ENCODE measurements around the gene CLIP3.
"Not testable (repeated sequence)": the region's sequence is repeated elsewhere in the genome, so short reads cannot be mapped to it uniquely, and the experiment has no call there.

CLIP3 gene

DNA sequence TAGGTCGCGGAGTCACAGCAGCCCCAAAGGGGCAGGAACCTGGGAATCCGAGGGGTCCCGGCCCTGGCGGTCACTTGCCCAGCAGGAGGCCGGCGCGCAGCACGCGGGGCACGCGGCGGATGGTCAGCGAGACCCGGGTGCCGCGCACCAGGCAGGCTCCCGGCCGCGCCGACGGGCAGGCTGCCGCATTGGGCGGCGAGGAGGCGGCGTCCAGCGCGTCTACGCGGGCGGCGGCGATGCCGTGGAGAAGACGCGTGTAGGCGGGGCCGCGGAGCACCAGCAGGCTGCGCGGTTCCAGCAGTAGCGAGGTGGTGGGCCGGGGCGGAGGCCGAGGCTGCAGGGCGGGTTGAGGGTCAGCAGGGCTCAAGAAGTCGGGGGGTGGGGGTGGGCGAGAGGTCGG, 23.5 kb downstream of the CLIP3 start:
- DNase-seq (ENCODE audit: low read depth), result peak; percentile 72

DNA sequence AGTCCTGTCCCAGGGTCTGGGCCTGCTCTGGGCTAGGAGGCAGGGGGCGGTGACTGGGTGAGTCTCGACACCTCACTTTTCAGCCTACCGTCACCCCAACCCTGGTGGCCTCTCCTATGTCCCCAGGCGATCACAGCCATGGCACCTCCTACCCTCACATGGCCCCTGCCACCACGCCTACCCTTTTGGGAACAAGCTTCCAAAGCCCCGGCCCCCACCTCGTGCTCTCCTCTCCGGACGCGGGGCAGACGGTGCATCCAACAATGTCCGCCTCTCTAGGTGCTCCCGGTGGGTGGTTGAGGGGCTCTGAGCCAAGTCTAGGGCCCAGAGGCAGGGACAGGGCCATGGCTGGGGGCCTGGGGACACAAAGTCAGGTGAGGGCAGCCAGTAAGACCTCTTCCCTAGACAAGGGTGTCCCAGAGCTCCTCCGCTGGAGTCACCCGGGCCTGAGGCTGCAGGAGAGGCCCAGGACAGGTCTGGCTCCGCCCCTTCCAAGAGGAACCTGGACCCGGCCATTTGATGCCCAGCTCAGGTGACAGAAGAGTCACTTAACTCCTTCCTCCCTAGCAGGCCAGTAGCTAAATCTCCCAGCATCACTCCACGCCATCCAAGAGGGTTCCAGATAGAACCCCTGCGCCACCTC, 24.2 kb downstream of the CLIP3 start, which contains the start of gene SYNE4:
Gene SYNE4 (minus strand): TSS at position 478 of the 643 bp plus-strand sequence. CDS start 132 bp downstream, at position 346.
- no peak for DNase-seq (ENCODE audit: low read depth)

DNA sequence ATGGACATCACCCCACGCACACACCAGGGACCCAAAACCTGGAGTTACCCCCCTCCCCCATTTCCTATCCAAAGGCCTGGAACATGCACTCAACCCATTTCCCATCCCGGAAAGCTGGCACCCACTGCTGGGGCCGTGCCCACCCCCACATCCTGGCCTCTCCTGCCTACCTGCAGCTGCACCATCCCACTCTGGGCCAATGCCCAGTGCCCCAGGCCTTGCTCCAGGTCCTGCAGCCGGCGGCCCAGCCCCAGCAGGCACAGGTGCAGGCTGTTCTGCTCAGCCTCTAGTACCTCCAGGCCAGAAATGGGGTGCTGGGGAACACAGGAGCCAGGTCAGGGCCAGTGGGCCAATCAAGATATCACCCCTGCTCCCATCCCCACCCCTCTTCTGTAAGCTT, 25.7 kb downstream of the CLIP3 start:
- no peak for DNase-seq (ENCODE audit: low read depth)

DNA sequence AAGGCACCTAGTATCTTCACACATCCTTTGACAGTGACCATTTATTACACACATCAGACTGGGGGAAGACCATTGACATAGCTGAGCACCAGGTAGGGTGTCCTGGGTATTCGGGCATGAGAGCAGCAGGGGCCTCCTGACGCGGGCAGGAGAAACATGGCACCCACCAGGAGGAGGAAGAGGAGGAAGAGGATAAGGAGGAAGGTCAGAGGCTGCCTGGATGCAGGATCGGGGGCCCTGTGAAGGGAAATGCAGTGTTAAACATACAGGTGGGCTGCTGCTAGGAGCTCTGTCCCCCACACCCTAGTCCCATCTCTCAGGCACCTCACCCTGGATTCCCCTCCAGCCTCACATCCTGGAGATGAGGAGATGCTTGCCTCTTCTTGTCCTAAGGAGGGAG, 29.4 kb downstream of the CLIP3 start:
- DNase-seq (ENCODE audit: low read depth), result no peak

DNA sequence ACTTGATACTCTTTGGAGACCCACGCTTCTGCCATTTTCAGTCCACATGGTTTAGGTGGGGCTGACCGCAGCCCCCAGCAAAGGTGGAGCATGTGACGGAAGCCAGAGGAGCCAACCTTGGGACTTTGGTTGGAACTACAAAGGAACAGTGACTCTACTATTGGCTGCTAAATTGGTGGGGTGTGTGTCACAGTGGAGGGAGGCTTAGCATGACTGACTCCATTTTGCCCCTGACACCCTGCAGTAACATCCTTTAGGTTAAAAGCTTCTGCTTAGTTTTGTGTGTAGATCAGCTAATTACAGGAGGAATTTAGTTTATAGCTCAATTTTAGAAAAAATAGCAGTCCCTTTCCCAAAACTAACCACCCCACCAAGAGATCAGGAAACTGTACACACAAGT, 31.1 kb downstream of the CLIP3 start:
- no peak for DNase-seq (ENCODE audit: low read depth)

DNA sequence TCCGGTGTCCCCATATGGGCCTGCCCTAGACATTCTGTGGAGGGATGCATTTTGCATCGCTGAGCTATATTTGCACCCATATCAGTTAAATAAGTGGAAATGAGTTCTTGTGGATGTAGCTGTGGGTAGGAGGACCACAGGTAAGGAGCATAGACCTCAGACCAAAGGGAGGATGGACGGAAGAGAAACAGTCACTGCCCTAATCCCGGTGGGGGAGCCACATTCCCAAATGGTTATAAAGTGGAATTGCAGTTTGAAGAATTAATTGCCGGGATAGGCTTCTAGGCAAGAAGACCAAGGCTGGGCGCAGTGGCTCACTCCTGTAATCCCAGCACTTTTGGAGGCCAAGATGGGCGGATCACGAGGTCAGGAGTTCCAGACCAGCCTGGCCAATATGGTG, 35.9 kb downstream of the CLIP3 start:
- DNase-seq (ENCODE audit: low read depth), result no peak

DNA sequence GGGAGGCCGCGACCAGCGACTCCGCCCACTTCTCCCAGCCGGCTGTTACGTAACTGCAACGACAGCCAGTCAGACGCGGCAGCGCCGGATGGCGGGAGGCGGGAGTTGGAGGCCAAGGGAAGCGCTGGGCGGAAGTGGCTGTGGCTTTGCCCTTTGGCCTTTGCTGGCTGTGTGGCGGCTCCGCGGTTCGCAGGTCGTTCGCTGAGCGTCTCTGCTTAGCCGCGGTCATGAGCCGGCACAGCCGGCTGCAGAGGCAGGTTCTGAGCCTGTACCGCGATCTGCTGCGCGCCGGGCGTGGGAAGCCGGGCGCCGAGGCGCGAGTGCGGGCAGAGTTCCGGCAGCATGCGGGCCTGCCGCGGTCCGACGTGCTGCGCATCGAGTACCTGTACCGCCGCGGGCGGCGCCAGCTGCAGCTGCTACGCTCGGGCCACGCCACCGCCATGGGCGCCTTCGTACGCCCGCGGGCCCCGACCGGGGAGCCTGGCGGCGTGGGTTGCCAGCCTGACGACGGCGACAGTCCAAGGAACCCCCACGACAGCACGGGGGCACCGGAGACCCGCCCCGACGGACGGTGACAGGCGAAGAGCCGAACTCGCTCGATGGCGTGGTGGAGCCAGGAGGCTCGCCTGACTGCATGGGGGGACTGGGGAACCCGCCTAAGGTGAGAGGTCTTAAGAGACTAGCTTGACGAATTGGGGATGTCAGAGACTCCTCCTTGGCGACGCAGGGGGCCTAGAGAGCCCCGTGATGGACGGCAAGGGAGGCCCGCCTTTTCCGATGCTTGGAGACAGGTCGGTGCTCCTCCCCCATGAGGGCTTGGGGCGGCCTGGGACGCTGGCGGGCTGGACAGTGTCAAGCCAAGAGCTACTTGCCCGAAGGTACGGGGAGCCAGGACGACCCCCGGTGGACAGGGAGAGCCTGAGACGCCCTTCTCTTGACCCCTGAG, 37.4 kb downstream of the CLIP3 start, which contains the start of gene SDHAF1:
Gene SDHAF1 (plus strand): TSS at position 141 of the 946 bp plus-strand sequence. CDS start 87 bp downstream, at position 228.
- peak; percentile 94 for DNase-seq (ENCODE audit: low read depth)

DNA sequence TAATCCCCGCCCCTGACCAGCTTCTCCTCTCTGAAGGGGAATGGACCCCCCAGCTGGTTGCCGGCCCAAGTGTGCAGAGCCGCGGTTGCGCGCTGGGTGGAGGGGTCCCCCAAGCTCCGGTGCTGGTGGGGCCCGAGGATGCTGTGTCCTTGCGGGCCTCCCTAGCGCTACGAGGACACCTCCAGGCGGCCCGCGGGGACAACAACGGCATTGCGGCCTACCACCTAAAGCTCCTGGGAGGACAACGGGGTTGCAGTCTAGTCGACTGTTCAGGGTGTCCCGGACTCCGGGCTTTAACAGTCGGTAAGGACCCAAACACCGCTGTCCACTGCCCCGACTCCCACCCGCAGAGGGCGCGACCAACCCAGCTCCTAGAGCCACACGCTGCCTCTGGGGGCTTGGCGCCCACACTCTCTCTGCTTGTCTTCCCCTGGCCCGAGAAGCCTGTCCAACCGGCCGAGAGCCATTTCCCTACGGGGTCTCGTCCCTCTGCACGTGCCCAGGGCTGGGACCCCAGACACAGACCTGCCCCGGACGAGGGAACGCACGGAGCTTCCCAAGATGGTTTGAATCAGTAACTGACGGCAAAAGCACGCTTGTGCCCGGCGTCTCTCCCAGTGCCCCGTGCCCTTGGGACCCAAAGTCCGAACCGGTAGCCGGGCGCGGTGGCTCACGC, 38.6 kb downstream of the CLIP3 start:
- peak; percentile 13 for DNase-seq (ENCODE audit: low read depth)

DNA sequence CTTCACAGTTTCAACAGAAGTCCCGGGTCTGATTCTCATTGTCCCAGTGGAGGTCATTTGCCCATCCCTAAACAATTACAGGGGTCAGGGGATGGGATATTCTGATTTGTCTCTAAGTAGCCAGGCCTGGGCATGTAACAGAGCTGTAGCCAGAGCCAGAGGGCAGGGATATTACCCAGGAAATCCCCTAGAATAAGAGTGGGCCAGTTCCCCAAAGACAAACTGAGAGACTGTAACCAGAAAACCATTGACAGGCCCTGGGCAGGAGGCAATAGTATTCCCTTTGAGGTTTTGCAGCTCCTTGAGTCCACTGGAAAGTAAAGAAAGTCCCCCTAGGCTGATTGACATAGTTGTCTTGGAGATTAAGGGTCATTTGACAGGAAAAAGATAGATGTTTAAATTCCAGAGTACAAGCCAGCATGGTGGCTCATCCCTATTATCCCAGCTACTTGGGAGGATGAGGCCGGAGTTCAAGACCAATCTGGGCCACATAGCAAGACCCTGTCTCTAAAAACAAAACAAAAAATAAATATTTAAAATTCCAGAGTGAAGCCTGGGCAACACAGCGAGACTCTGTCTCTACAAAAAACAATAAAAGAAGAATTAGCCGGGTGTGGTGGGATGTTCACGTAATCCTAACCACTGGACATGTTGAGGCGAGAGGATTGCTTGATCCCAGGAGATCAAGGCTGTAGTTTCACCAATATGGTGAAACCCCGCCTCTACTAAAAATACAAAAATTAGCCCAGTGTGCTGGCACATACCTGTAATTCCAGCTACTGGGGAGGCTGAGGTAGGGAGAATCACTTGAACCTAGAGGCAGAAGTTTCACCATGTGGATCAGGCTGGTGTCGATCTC, 39.5 kb downstream of the CLIP3 start:
- no peak for DNase-seq (ENCODE audit: low read depth)

DNA sequence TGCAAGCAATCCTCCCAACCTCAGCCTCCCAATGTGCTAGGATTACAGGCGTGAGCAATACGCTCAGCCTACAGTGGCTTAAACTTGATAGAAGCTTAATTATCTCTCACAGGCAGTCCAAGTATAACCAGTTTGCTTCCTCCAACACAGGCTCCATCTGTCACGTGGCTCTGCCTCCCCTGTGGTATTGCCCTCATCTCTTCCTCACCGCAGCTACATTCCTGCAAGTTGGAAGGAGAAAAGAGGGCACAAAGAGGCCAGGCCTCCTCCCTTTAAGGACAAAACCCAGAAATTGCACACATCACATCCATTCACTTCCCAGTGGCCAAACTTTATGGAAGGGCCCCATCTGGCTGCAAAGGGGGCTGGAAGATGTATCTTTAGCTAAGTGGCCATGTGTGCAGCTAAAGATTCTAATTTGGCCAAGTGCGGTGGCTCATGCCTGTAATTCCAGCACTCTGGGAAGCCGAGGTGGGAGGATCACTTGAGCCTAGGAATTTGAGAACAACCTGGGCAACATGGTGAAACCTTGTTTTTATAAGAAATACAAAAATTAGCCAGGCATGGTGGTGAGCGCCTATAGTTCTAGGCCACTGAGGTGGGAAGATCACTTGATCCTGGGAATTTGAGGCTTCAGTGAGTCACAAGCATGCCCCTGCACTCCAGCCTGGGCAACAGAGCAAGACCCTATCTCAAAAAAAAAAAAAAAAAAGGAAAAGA, 40.8 kb downstream of the CLIP3 start:
- no peak for DNase-seq (ENCODE audit: low read depth)

DNA sequence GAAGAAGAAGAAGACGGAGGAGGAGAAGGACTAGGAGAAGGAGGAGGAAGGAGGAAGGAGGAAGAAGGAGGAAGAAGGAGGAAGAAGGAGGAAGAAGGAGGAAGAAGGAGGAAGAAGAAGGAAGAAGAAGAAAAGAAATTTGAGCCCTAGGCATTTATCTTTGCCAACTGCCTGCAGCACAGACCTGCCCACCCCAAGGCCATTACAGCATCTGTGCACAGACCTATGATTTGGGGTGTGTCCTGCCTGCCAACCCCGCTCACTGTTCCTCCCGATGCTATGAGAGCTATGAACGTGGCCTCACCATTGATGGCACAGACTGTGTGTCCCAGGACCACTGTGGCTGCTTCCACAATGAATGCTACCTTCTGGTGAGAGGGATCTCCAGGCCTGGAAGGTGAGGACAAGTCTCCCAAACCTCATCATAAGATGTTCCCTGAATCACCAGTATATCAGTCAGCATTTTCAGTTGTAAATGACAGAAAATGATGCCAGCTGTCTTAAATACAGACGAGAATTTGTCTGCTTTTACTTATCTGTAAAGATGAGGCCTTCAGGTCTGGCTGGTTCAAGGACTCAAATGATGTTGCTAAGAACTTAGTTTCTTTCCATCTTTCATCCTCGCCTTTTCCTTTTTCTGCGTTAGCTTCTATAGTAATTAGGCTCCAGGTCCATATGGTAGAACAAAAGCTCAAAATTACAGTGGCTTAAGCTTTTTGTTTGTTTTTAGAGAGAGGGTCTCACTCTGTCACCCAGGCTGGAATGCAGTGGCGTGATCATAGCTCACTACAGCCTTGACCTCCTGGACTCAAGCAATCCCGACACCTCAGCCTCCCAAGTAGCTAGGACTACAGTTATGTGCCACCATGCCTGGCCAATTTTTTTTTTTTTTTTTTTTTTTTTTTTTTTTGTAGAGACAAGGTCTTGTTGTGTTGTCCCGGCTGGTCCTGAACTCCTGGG, 41.6 kb downstream of the CLIP3 start:
- DNase-seq (ENCODE audit: low read depth), result no peak

DNA sequence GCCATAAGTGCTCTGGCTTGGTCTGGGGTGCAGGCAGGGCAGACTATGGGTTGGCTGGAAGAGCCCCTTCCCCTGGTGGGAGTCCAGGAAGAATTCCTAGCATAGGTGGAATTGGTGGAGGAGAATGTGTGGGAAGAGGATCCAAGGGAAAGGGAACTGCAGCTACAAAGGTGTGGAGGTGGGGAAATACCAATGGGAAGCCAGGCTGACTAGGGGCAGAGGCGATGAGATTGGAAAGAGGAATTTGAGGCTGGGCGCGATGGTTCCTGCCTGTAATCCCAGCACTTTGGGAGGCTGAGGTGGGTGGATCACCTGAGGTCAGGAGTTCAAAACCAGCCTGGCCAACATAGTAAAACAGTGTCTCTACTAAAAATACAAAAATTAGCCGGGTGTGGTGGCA, 42.5 kb downstream of the CLIP3 start:
- DNase-seq (ENCODE audit: low read depth), result no peak

DNA sequence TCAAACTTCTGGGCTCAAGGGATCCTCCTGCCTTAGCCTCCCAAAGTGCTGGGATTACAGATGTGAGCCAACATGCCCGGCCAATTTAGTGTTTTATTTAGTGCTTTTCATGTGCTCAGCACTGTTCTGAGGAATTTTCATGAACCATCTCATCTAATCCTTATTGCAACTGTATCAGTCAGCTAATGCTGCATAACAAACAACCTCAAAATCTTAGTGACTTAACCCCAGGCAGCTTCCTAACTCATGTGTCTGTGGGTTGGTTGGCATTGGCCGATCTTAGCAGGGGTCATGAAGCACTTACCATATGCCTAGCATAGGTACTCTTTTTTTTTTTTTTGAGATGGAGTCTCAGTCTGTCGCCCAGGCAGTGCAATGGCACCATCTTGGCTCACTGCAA, 43.8 kb downstream of the CLIP3 start:
- no peak for DNase-seq (ENCODE audit: low read depth)

DNA sequence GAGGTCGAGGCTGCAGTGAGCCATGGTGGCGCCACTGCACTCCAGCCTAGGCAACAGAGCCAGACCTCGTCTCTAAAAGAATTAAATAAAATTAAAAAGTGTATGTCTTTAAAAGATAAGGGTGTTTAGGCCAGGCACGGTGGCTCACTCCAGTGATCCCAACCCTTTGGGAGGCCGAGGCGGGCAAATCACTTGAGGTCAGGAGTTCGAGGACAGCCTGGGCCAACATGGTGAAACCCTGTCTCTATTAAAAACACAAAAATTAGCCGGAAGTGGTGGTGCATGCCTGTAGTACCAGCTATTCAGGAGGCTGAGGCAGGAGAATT, 45.1 kb downstream of the CLIP3 start:
- no peak for DNase-seq (ENCODE audit: low read depth)

DNA sequence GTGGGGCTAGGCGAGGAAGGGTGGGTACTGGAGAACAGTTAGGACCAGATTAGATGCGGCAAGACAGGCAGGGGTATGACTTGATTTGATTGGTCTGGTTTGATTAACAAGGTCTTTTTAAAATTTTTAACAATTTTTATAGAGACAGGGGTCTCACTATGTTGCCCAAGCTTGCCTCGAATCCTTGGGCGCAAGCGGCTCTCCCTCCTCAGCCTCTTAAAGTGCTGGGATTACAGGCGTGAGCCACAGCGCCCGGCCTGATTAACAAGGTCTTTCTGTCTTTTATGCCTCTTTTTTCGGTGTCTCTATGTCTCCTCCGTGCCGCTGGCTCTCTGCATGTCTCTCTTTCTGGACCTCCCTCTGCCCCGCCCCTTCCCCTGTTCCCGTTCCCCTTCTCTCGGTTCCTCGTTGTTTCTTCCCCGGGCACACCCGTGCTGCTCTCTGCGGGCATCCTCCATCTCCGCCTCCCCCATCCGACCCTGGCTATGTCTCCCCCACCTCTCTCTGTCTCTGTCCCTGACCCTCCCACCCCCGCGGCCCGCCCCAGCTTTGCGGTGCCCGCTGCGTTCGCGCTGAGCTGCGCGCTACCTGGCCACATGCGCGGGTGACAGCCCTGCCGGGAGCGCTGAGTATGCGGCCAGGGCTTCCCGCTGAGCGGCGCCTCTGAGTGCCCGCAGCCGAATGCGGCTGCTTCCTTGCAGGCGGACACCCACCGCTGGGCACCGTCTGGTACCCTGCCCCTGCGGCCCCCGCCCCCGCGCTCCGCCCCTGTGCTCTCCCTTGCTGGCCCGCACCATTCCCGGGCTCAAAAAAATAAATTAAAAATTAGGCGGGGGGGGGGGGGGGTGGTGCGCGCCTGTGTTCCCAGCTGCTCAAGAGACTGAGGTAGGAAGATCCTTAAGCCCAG, 45.8 kb downstream of the CLIP3 start:
- no peak for DNase-seq (ENCODE audit: low read depth)

DNA sequence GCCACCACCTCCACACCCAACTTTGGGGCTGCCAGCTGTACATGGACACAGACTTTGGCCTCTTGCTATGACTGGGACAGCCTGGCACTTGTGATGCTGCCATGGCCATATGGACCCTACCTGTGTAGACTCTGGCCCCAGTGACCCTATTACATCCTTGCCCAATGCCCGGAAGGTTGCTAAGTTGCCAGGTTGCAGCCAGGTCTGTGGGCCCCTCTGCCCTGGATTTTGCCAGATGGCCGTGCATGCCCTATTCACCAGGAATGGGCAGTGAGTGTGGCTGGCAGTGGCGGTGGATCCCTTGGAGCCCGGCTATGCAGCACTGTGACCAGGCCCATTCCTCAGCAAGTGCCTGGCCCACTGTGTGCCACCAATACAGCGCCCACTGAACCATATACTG, 46.6 kb downstream of the CLIP3 start:
- DNase-seq (ENCODE audit: low read depth), result no peak

DNA sequence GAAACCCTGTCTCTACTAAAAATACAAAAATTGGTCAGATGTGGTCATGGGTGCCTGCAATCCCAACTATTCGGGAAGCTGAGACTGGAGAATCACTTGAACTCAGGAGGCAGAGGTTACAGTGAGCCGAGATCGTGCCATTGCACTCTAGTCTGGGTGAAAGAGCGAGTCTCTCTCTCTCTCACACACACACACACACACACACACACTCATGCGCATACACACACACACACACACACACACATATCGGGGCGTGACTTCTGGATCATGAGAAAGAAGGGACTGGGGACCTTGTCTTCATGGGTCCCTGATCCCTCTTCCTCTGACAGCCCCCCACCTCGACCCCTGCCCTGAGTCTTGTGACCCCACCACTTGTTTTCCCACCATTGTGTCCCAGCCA, 49.5 kb downstream of the CLIP3 start:
- DNase-seq (ENCODE audit: low read depth), result no peak

DNA sequence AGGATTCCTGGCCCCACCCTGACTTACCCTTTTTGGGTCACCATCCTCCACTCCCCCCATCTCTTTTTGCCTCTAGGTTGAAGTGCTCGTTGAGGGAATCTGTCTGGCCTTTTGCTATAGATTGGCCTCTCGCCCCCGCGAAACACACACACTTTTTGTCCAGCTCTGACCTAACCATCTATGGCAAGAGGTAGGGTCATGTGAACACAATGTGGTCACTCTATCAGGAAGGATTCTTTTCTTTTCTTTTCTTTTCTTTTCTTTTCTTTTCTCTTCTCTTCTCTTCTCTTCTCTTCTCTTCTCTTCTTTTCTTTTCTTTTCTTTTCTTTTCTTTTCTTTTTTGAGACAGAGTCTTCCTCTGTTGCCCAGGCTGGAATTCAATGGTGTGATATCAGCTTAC, 51.7 kb downstream of the CLIP3 start:
- DNase-seq (ENCODE audit: low read depth), result not testable (repeated sequence)

DNA sequence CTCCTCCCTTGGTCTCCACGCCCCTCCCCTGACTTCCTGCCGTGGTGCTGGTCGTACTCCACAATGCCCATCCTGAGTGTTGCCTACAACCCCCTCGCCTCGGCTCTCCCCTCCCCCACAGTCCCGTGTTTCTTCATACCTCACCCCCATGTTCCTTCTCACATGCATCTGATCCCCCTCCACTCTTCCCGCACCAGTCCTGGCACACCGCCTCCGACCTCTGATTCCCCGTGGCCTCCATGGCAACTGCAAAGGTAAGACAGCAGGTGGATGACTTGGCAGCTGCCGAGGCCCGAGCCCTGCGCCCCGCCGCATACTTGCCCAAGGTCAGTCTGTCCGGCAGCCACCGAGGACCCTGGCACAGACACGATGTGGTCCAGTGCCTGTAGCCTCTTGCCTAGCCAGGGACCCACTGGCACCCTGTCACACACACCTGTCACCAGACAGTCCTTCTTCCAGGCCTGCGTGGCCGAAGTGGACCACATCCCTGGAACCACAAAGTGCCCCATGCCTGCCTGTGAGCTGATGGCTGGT, 53.8 kb downstream of the CLIP3 start:
- no peak for DNase-seq (ENCODE audit: low read depth)
